Coronary artery (tissue), 2 donors: ENCODE measurements around the gene BOD1.

Source experiments
- DNase-seq: peaks from one replicate; pipeline ENCODE4 v3.0.0-alpha.2; 2017; ENCODE audit warnings: low spot score
- H3K27ac ChIP-seq, 2 donors: fragments of 200-600 bp; sonication (generic); one replicate each; pipeline ENCODE4 v1.5.1; 2016 to 2019
- H3K4me3 ChIP-seq: fragments of 200-600 bp; sonication (generic); 2 replicates; pipeline ENCODE4 v1.5.1; 2016; ENCODE audit warnings: mild to moderate bottlenecking, moderate library complexity
- CTCF ChIP-seq: fragments of 200-600 bp; sonication (generic); IDR thresholded peaks from one replicate; pipeline ENCODE4 v1.5.1; 2019; ENCODE audit warnings: antibody characterized with exemption

The BOD1 gene

GRCh38 chr5:173630724-173631365 lies 14.4 kb upstream of the BOD1 start:
- Histone ChIP-seq H3K27ac (no peak overlapping the region), H3K4me3 (no peak overlapping the region)
- no peak for TF ChIP-seq CTCF
- DNase-seq, result no peak

GRCh38 chr5:173629628-173630027 lies 13.2 kb upstream of the BOD1 start:
- H3K4me3 ChIP-seq, result no peak overlapping the region
- no peak for DNase-seq
- no peak overlapping the region for H3K27ac ChIP-seq
- no peak for TF ChIP-seq CTCF

GRCh38 chr5:173628501-173628900 lies 12.1 kb upstream of the BOD1 start:
- TF ChIP-seq CTCF, result no peak
- DNase-seq, result no peak
- H3K27ac ChIP-seq, result no peak overlapping the region
- H3K4me3 ChIP-seq, result no peak overlapping the region

GRCh38 chr5:173627860-173628392 lies 11.5 kb upstream of the BOD1 start:
- no peak overlapping the region for H3K4me3 ChIP-seq
- no peak overlapping the region for H3K27ac ChIP-seq
- DNase-seq, result no peak
- no peak for TF ChIP-seq CTCF

GRCh38 chr5:173627271-173627670 lies 10.8 kb upstream of the BOD1 start:
- no peak for TF ChIP-seq CTCF
- DNase-seq, result no peak
- Histone ChIP-seq H3K27ac (no peak overlapping the region), H3K4me3 (no peak overlapping the region)

GRCh38 chr5:173626505-173626820 lies 10.0 kb upstream of the BOD1 start:
- H3K27ac ChIP-seq, result no peak overlapping the region
- H3K4me3 ChIP-seq, result no peak overlapping the region
- TF ChIP-seq CTCF, result no peak
- DNase-seq, result no peak

- Histone ChIP-seq H3K27ac (no peak overlapping the region), H3K4me3 (no peak overlapping the region)
- no peak for TF ChIP-seq CTCF
- no peak for DNase-seq
Measured at GRCh38 chr5:173625673-173626504, 9.4 kb upstream of the BOD1 start.
